GM19452 (cell line): ENCODE results near the gene IPCEF1.

Experiments
- ATAC-seq: cut with Tn5 transposase; IDR thresholded peaks from one replicate; pipeline ENCODE4 v1.9.1; 2021; ENCODE audit not compliant: unreplicated experiment

IPCEF1 gene

GRCh38 chr6:154117485-154117884 lies 239.1 kb downstream of the IPCEF1 start:
- ATAC-seq: no peak

- no peak for ATAC-seq
These were observed 243.2 kb downstream of the IPCEF1 start for GRCh38 chr6:154113392-154113791.

GRCh38 chr6:154112181-154112809 lies 244.3 kb downstream of the IPCEF1 start:
- no peak for ATAC-seq

GRCh38 chr6:154111025-154111424 lies 245.6 kb downstream of the IPCEF1 start:
- no peak for ATAC-seq

- no peak for ATAC-seq
These were observed 250.4 kb downstream of the IPCEF1 start for GRCh38 chr6:154106251-154106650.
